PFSK-1 (cell line): ENCODE data around the gene RELT.

Experiments
- FOXP2 ChIP-seq: optimal IDR thresholded peaks from 2 replicates; pipeline ENCODE3; 2011; ENCODE audit warnings: borderline replicate concordance, control low read depth, inconsistent platforms; ENCODE audit not compliant: insufficient read depth; ENCODE audit errors: extremely low read length, extremely low read depth
- POLR2AphosphoS5 ChIP-seq: IDR thresholded peaks from 2 replicates; pipeline ENCODE4 v1.6.1; 2012; ENCODE audit warnings: low read depth, mild to moderate bottlenecking, control low read depth, low read length, moderate library complexity
- REST ChIP-seq, 2 experiments: IDR thresholded peaks; 2 replicates each; pipeline versions ENCODE4 v1.6.1 to v1.8.0; 2011 to 2012; ENCODE audit warnings: low read depth in 2 of 2, low read length in 2 of 2, control low read depth in 1 of 2, inconsistent platforms in 1 of 2, mild to moderate bottlenecking in 1 of 2, moderate library complexity in 1 of 2; ENCODE audit not compliant: insufficient read depth in 1 of 2
- SIN3A ChIP-seq: IDR thresholded peaks from 2 replicates; pipeline ENCODE4 v1.6.1; 2012; ENCODE audit warnings: mild to moderate bottlenecking, low read length, moderate library complexity, borderline replicate concordance; ENCODE audit not compliant: insufficient read depth
- TAF1 ChIP-seq: IDR thresholded peaks from 2 replicates; pipeline ENCODE4 v1.6.1; 2012; ENCODE audit warnings: low read length, control low read depth, borderline replicate concordance; ENCODE audit not compliant: insufficient read depth

RELT gene

DNA sequence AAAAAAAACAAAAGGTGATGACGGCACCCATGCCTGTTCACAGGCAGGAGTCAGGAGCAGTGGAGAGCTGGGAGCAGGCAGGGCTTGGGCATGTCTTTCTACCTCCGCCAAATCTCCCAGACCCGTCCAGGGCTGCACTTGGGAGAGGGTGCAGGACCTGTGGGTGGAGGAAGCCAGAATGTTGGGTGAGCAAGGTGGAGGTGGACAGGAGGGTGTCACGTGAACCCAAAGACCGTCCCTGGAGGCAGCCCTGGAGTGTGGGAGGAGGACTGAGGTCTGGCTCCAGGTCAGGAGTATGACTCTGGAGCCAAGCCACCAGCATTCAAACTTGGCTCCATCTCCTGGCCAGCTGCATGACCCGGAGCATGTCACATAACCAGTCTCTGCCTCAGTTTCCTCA is 26.6 kb upstream of the RELT start:
- no peak for TF ChIP-seq REST (IDR thresholded peaks at IDR 0.05; ENCODE audit: insufficient read depth in 1 of 2, low read depth in 2 of 2, low read length in 2 of 2)
- TF ChIP-seq TAF1 = no peak
- TF ChIP-seq SIN3A = no peak
- no peak for TF ChIP-seq POLR2AphosphoS5
- TF ChIP-seq FOXP2 = no peak

DNA sequence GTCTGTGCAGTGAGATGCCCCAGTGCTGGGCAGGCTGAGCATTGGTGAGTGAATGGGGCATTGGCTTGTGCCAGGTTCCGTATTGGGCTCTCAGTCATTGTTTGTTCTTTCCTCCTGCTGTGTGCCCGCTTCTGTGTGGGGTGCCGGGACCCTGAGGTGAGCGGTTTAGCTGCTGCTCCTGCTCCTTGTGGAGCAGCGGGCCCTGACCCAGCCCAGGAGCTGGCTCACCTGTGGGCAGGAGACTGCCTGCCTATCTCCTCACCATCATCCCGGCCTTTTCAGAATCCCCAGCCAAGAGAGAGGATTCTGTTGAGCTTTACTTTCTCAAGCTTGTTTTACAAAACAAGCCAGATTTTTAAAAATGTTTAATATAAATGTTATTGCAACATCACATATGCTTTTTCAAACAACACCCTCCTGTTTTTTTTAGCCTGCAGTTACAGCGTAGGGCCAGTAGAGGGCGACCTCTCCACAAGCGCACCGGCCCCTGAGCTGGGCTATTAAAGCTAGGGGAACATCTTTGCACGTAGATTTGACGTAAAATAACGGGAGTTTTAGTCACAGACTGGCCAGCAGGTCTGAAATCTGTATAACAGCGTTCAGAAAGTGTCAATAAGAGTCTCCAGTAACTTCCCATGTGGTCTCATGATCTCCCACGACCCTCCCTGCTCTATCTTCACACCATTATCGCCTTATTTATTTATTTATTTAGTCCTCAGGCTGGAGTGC is 25.1 kb upstream of the RELT start:
- no peak for TF ChIP-seq FOXP2
- TF ChIP-seq REST (IDR thresholded peaks at IDR 0.05; ENCODE audit: insufficient read depth in 1 of 2, low read depth in 2 of 2, low read length in 2 of 2) = no peak
- TF ChIP-seq TAF1 = no peak
- no peak for TF ChIP-seq POLR2AphosphoS5
- no peak for TF ChIP-seq SIN3A

DNA sequence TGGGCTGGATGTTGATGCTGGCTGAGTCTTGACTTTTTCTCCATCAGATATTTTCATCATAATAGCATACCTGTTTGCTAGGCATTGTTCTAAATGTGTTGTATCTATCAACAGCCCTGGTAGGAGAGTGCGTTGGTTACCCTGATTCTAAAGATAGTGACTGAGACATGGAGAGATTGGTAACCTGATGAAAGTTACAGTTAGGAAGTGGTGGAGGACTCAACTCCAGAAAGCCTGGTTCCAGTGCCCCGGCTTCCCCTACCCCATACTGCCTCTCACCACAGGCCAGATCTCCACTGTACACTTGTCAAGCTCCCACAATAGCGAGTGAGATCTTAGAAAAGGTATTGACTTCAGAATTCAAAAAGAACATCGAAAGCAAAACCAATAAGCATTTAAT is 22.8 kb upstream of the RELT start:
- no peak for TF ChIP-seq POLR2AphosphoS5
- TF ChIP-seq TAF1 = no peak
- TF ChIP-seq FOXP2 = no peak
- TF ChIP-seq SIN3A = no peak
- no peak for TF ChIP-seq REST (IDR thresholded peaks at IDR 0.05; ENCODE audit: insufficient read depth in 1 of 2, low read depth in 2 of 2, low read length in 2 of 2)

DNA sequence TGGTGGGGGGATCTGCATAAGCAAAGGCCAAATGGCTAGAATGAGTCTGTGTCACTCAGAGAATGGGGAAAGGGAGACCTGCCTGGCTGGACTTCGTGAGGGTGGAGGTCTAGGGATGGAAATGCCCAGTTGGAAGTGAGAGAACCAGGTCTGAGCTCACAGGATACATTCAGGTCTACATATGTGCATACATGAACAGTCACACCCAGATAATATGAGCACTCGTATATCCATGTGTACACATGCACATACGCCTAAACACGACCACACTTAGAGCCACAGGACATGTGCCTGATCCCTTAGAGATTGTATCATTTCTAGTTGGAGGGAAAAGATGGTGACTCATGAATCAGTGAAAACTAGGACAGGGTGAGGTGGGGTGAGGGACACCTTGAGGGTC is 21.1 kb upstream of the RELT start:
- TF ChIP-seq SIN3A = no peak
- TF ChIP-seq POLR2AphosphoS5 = no peak
- TF ChIP-seq FOXP2 = no peak
- TF ChIP-seq TAF1 = no peak
- no peak for TF ChIP-seq REST (IDR thresholded peaks at IDR 0.05; ENCODE audit: insufficient read depth in 1 of 2, low read depth in 2 of 2, low read length in 2 of 2)
